ENCODE data around the gene C1QL4.
A peak's percentile ranks its signal among the peaks of the same experiment; 100 is the strongest.

The C1QL4 gene

GRCh38 chr12:49366096-49366651, 29.2 kb upstream of the C1QL4 start:
- no peaks in the 10 kb centered on the region for H3K9me3 ChIP-seq (ENCODE audit: control insufficient read depth in 2 of 2, low read length in 2 of 2)
- H3K9ac ChIP-seq (ENCODE audit: low read depth in 1 of 2, low read length in 2 of 2) = peak overlapping the region; percentile 85 to 92
- H3K27ac ChIP-seq (ENCODE audit: low read depth in 2 of 2, low read length in 2 of 2) = peak overlapping the region; percentile 85 to 89
- H3K36me3 ChIP-seq (ENCODE audit: control insufficient read depth in 2 of 2, insufficient read depth in 2 of 2, low read length in 2 of 2) = no peaks in the 10 kb centered on the region
- H3K27me3 ChIP-seq (ENCODE audit: control insufficient read depth in 2 of 2, insufficient read depth in 2 of 2, low read length in 2 of 2) = no peaks in the 10 kb centered on the region
- peak overlapping the region; percentile 83 to 87 for H3K4me3 ChIP-seq (ENCODE audit: low read length in 2 of 2)
- H3K4me1 ChIP-seq (ENCODE audit: control insufficient read depth in 2 of 2, insufficient read depth in 2 of 2, low read length in 2 of 2) = peaks cover 3 to 8% of the 10 kb centered on the region in 2 donors

- Histone ChIP-seq H3K9me3 (ENCODE audit: control insufficient read depth in 2 of 2, low read length in 2 of 2) (no peaks in the 10 kb centered on the region), H3K4me3 (ENCODE audit: low read length in 2 of 2) (no peak overlapping the region), H3K27me3 (ENCODE audit: control insufficient read depth in 2 of 2, insufficient read depth in 2 of 2, low read length in 2 of 2) (no peaks in the 10 kb centered on the region), H3K27ac (ENCODE audit: low read depth in 2 of 2, low read length in 2 of 2) (no peak overlapping the region), H3K36me3 (ENCODE audit: control insufficient read depth in 2 of 2, insufficient read depth in 2 of 2, low read length in 2 of 2) (no peaks in the 10 kb centered on the region), H3K9ac (ENCODE audit: low read depth in 1 of 2, low read length in 2 of 2) (no peak overlapping the region), H3K4me1 (ENCODE audit: control insufficient read depth in 2 of 2, insufficient read depth in 2 of 2, low read length in 2 of 2) (peaks cover 3 to 8% of the 10 kb centered on the region in 2 donors)
Observed at GRCh38 chr12:49365542-49365941, 28.6 kb upstream of the C1QL4 start.

GRCh38 chr12:49364989-49365388, 28.0 kb upstream of the C1QL4 start:
- Histone ChIP-seq H3K36me3 (ENCODE audit: control insufficient read depth in 2 of 2, insufficient read depth in 2 of 2, low read length in 2 of 2) (no peaks in the 10 kb centered on the region), H3K4me3 (ENCODE audit: low read length in 2 of 2) (no peak overlapping the region), H3K9me3 (ENCODE audit: control insufficient read depth in 2 of 2, low read length in 2 of 2) (no peaks in the 10 kb centered on the region), H3K4me1 (ENCODE audit: control insufficient read depth in 2 of 2, insufficient read depth in 2 of 2, low read length in 2 of 2) (peaks cover 3 to 8% of the 10 kb centered on the region in 2 donors), H3K9ac (ENCODE audit: low read depth in 1 of 2, low read length in 2 of 2) (no peak overlapping the region), H3K27me3 (ENCODE audit: control insufficient read depth in 2 of 2, insufficient read depth in 2 of 2, low read length in 2 of 2) (no peaks in the 10 kb centered on the region), H3K27ac (ENCODE audit: low read depth in 2 of 2, low read length in 2 of 2) (no peak overlapping the region)

GRCh38 chr12:49362077-49362476, 25.1 kb upstream of the C1QL4 start:
- no peaks in the 10 kb centered on the region for H3K27me3 ChIP-seq (ENCODE audit: control insufficient read depth in 2 of 2, insufficient read depth in 2 of 2, low read length in 2 of 2)
- H3K9me3 ChIP-seq (ENCODE audit: control insufficient read depth in 2 of 2, low read length in 2 of 2) = no peaks in the 10 kb centered on the region
- H3K27ac ChIP-seq (ENCODE audit: low read depth in 2 of 2, low read length in 2 of 2) = no peak overlapping the region
- H3K36me3 ChIP-seq (ENCODE audit: control insufficient read depth in 2 of 2, insufficient read depth in 2 of 2, low read length in 2 of 2) = no peaks in the 10 kb centered on the region
- no peak overlapping the region for H3K4me3 ChIP-seq (ENCODE audit: low read length in 2 of 2)
- H3K9ac ChIP-seq (ENCODE audit: low read depth in 1 of 2, low read length in 2 of 2) = no peak overlapping the region
- H3K4me1 ChIP-seq (ENCODE audit: control insufficient read depth in 2 of 2, insufficient read depth in 2 of 2, low read length in 2 of 2) = peaks cover 3 to 4% of the 10 kb centered on the region in 2 donors

GRCh38 chr12:49359671-49360070, 22.7 kb upstream of the C1QL4 start:
- Histone ChIP-seq H3K27me3 (ENCODE audit: control insufficient read depth in 2 of 2, insufficient read depth in 2 of 2, low read length in 2 of 2) (no peaks in the 10 kb centered on the region), H3K9ac (ENCODE audit: low read depth in 1 of 2, low read length in 2 of 2) (no peak overlapping the region), H3K27ac (ENCODE audit: low read depth in 2 of 2, low read length in 2 of 2) (no peak overlapping the region), H3K4me1 (ENCODE audit: control insufficient read depth in 2 of 2, insufficient read depth in 2 of 2, low read length in 2 of 2) (peaks cover 0 to 4% of the 10 kb centered on the region in 2 donors), H3K36me3 (ENCODE audit: control insufficient read depth in 2 of 2, insufficient read depth in 2 of 2, low read length in 2 of 2) (no peaks in the 10 kb centered on the region), H3K9me3 (ENCODE audit: control insufficient read depth in 2 of 2, low read length in 2 of 2) (no peaks in the 10 kb centered on the region), H3K4me3 (ENCODE audit: low read length in 2 of 2) (no peak overlapping the region)

GRCh38 chr12:49358483-49359141, 21.6 kb upstream of the C1QL4 start:
- Histone ChIP-seq H3K9me3 (ENCODE audit: control insufficient read depth in 2 of 2, low read length in 2 of 2) (no peaks in the 10 kb centered on the region), H3K9ac (ENCODE audit: low read depth in 1 of 2, low read length in 2 of 2) (no peak overlapping the region), H3K27ac (ENCODE audit: low read depth in 2 of 2, low read length in 2 of 2) (no peak overlapping the region), H3K4me1 (ENCODE audit: control insufficient read depth in 2 of 2, insufficient read depth in 2 of 2, low read length in 2 of 2) (peaks cover 0 to 4% of the 10 kb centered on the region in 2 donors), H3K4me3 (ENCODE audit: low read length in 2 of 2) (no peak overlapping the region), H3K36me3 (ENCODE audit: control insufficient read depth in 2 of 2, insufficient read depth in 2 of 2, low read length in 2 of 2) (no peaks in the 10 kb centered on the region), H3K27me3 (ENCODE audit: control insufficient read depth in 2 of 2, insufficient read depth in 2 of 2, low read length in 2 of 2) (no peaks in the 10 kb centered on the region)

- no peaks in the 10 kb centered on the region for H3K27me3 ChIP-seq (ENCODE audit: control insufficient read depth in 2 of 2, insufficient read depth in 2 of 2, low read length in 2 of 2)
- no peak overlapping the region for H3K27ac ChIP-seq (ENCODE audit: low read depth in 2 of 2, low read length in 2 of 2)
- H3K36me3 ChIP-seq (ENCODE audit: control insufficient read depth in 2 of 2, insufficient read depth in 2 of 2, low read length in 2 of 2) = no peaks in the 10 kb centered on the region
- no peak overlapping the region for H3K4me3 ChIP-seq (ENCODE audit: low read length in 2 of 2)
- H3K4me1 ChIP-seq (ENCODE audit: control insufficient read depth in 2 of 2, insufficient read depth in 2 of 2, low read length in 2 of 2) = peaks cover 0 to 4% of the 10 kb centered on the region in 2 donors
- H3K9ac ChIP-seq (ENCODE audit: low read depth in 1 of 2, low read length in 2 of 2) = no peak overlapping the region
- no peaks in the 10 kb centered on the region for H3K9me3 ChIP-seq (ENCODE audit: control insufficient read depth in 2 of 2, low read length in 2 of 2)
Observed at GRCh38 chr12:49357103-49357678, 20.2 kb upstream of the C1QL4 start.

GRCh38 chr12:49355913-49356312, 18.9 kb upstream of the C1QL4 start:
- H3K9ac ChIP-seq (ENCODE audit: low read depth in 1 of 2, low read length in 2 of 2) = no peak overlapping the region
- no peak overlapping the region for H3K27ac ChIP-seq (ENCODE audit: low read depth in 2 of 2, low read length in 2 of 2)
- no peaks in the 10 kb centered on the region for H3K27me3 ChIP-seq (ENCODE audit: control insufficient read depth in 2 of 2, insufficient read depth in 2 of 2, low read length in 2 of 2)
- peaks cover 0 to 4% of the 10 kb centered on the region in 2 donors for H3K36me3 ChIP-seq (ENCODE audit: control insufficient read depth in 2 of 2, insufficient read depth in 2 of 2, low read length in 2 of 2)
- peaks cover 0 to 4% of the 10 kb centered on the region in 2 donors for H3K4me1 ChIP-seq (ENCODE audit: control insufficient read depth in 2 of 2, insufficient read depth in 2 of 2, low read length in 2 of 2)
- H3K4me3 ChIP-seq (ENCODE audit: low read length in 2 of 2) = no peak overlapping the region
- H3K9me3 ChIP-seq (ENCODE audit: control insufficient read depth in 2 of 2, low read length in 2 of 2) = no peaks in the 10 kb centered on the region

GRCh38 chr12:49352351-49352750, 15.4 kb upstream of the C1QL4 start:
- H3K4me3 ChIP-seq (ENCODE audit: low read length in 2 of 2) = no peak overlapping the region
- no peak overlapping the region for H3K9ac ChIP-seq (ENCODE audit: low read depth in 1 of 2, low read length in 2 of 2)
- peaks cover 2 to 8% of the 10 kb centered on the region in 2 donors for H3K27me3 ChIP-seq (ENCODE audit: control insufficient read depth in 2 of 2, insufficient read depth in 2 of 2, low read length in 2 of 2)
- no peak overlapping the region for H3K27ac ChIP-seq (ENCODE audit: low read depth in 2 of 2, low read length in 2 of 2)
- H3K36me3 ChIP-seq (ENCODE audit: control insufficient read depth in 2 of 2, insufficient read depth in 2 of 2, low read length in 2 of 2) = peaks cover 0 to 4% of the 10 kb centered on the region in 2 donors
- no peaks in the 10 kb centered on the region for H3K9me3 ChIP-seq (ENCODE audit: control insufficient read depth in 2 of 2, low read length in 2 of 2)
- peaks cover 14 to 15% of the 10 kb centered on the region in 2 donors for H3K4me1 ChIP-seq (ENCODE audit: control insufficient read depth in 2 of 2, insufficient read depth in 2 of 2, low read length in 2 of 2)

- peaks cover 22 to 24% of the 10 kb centered on the region in 2 donors for H3K27me3 ChIP-seq (ENCODE audit: control insufficient read depth in 2 of 2, insufficient read depth in 2 of 2, low read length in 2 of 2)
- H3K4me3 ChIP-seq (ENCODE audit: low read length in 2 of 2) = peak overlapping the region in 1 of 2 donors; percentile 80
- peaks cover 0 to 4% of the 10 kb centered on the region in 2 donors for H3K36me3 ChIP-seq (ENCODE audit: control insufficient read depth in 2 of 2, insufficient read depth in 2 of 2, low read length in 2 of 2)
- no peaks in the 10 kb centered on the region for H3K9me3 ChIP-seq (ENCODE audit: control insufficient read depth in 2 of 2, low read length in 2 of 2)
- H3K4me1 ChIP-seq (ENCODE audit: control insufficient read depth in 2 of 2, insufficient read depth in 2 of 2, low read length in 2 of 2) = peaks cover 31 to 32% of the 10 kb centered on the region in 2 donors
- H3K9ac ChIP-seq (ENCODE audit: low read depth in 1 of 2, low read length in 2 of 2) = no peak overlapping the region
- H3K27ac ChIP-seq (ENCODE audit: low read depth in 2 of 2, low read length in 2 of 2) = no peak overlapping the region
Observed at GRCh38 chr12:49349266-49349665, 12.3 kb upstream of the C1QL4 start.

All from mucosa of rectum (tissue), 2 donors.